ENCODE data around the gene ZNF331. TPM values are rescaled to one million over a fixed set of nuclear protein-coding genes. Genes with fewer than 3 reads are reported as not detected.
"Not testable (repeated sequence)": the region's sequence is repeated elsewhere in the genome, so short reads cannot be mapped to it uniquely, and the experiment has no call there.

The ZNF331 gene
- 14.7 TPM for total RNA-seq (2013)
- polyA plus RNA-seq (10 to 100 TPM in 1 of 3 donors, 1 to 10 TPM in 2; 6.6 to 42.4 (median 9.5) TPM), polyA minus RNA-seq (12.5 and 82.6 TPM in 2 replicates), total RNA-seq (7.6 to 169 (median 51.3) reads per million in 11 experiments)

DNA sequence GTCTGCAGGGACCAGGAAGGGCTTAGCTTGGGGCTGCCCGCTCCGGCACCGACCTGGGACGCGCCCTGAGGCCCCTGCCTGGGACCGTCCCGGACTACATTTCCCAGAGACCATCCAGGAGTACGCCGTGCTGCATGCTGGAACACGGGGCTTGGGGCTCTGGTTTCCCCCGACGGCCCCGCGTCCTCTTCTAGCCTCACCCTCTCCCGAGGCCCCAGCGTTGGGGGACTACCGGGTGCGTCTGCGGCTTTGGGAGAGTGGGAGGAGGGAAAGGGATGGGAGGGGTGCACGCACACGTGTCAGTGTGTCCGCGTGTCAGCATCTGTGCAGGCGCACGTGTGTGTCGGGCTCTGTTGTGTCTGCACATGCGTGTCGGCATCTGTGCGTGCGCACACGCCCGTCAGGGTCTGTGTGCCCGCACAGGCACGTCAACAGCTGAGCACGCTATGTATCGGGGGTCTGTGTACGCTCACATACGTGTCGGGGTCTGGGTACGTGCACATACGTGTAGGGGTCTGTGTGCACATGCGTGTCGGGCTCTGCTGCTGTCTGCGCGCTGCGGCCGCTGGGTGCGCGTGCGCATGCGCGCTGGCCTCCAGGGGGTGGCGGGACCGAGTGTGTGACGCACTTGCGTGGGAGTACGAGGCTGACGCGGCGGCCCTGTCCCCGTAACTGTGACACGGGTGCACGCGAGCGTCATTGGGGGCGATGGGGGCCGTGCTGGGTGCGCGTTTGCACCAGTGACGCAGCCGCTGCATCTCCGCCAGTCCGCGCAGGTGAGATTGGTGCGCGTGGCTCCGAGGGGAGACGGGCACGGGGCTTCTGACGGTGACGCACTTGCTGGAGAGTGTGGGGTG, at the start of gene ZNF331:
Gene ZNF331, plus strand, starts transcription at position 625 of the 857 bp plus-strand sequence. CDS start 31,232 bp downstream, outside the sequence.
- Histone ChIP-seq H3K4me2 (replicated peaks; ENCODE audit: extremely low read depth, low read length, poor library complexity, severe bottlenecking) (peak within 1 kb of the TSS; percentile 69), H4K20me1 (ENCODE audit: insufficient read depth, low read length) (no peaks in the 10 kb centered on the region), H3K79me2 (ENCODE audit: insufficient read depth, low read length) (no peaks in the 10 kb centered on the region), H3K27ac (ENCODE audit: low read depth in 1 of 2, low read length in 2 of 2) (peak within 1 kb of the TSS; percentile 61 to 89), H3K36me3 (replicated peaks in 1 of 2; ENCODE audit: control insufficient read depth in 1 of 2, insufficient read depth in 2 of 2, low read length in 2 of 2) (peaks cover 0 to 11% of the 10 kb centered on the region in 2 donors), H3K4me3 (replicated peaks in 1 of 3; ENCODE audit: low read depth in 2 of 3, low read length in 3 of 3) (peak within 1 kb of the TSS; percentile 57 to 75 (median 74)), H3K27me3 (ENCODE audit: control insufficient read depth in 2 of 2, insufficient read depth in 2 of 2, low read length in 2 of 2) (no peaks in the 10 kb centered on the region), H3K9me3 (replicated peaks in 1 of 2; ENCODE audit: control insufficient read depth in 1 of 2, insufficient read depth in 1 of 2, low read length in 2 of 2) (peaks cover 7 to 20% of the 10 kb centered on the region in 2 donors), H3K4me1 (ENCODE audit: control insufficient read depth in 1 of 2, insufficient read depth in 2 of 2, low read length in 2 of 2) (peaks cover 8 to 9% of the 10 kb centered on the region in 2 donors), H2AFZ (ENCODE audit: insufficient read depth, low read depth, low read length, poor library complexity, severe bottlenecking) (peak within 1 kb of the TSS; percentile 70), H3K9ac (ENCODE audit: insufficient read depth, low read length, poor library complexity, severe bottlenecking) (peak within 1 kb of the TSS; percentile 80)
- Mint-ChIP-seq H3K27ac (peak within 1 kb of the TSS; percentile 90 to 97 (median 94)), H3K4me1 (peaks cover 7% of the 10 kb centered on the region), H3K4me3 (peak within 1 kb of the TSS; percentile 89 to 91), H3K9me3 (peaks cover 10 to 17% (median 13%) of the 10 kb centered on the region in 7 donors), H3K27me3 (ENCODE audit: low read depth in 3 of 3) (peaks cover 0 to 3% (median 0%) of the 10 kb centered on the region in 3 donors), H3K36me3 (peaks cover 20 to 29% of the 10 kb centered on the region in 2 donors)
- 35% methylated on average over 70 of the region's 81 CpGs for WGBS (ENCODE audit: insufficient coverage)
- DNase-seq: peak; percentile 71 to 89 (median 86)
- TF ChIP-seq, protein P1, sequence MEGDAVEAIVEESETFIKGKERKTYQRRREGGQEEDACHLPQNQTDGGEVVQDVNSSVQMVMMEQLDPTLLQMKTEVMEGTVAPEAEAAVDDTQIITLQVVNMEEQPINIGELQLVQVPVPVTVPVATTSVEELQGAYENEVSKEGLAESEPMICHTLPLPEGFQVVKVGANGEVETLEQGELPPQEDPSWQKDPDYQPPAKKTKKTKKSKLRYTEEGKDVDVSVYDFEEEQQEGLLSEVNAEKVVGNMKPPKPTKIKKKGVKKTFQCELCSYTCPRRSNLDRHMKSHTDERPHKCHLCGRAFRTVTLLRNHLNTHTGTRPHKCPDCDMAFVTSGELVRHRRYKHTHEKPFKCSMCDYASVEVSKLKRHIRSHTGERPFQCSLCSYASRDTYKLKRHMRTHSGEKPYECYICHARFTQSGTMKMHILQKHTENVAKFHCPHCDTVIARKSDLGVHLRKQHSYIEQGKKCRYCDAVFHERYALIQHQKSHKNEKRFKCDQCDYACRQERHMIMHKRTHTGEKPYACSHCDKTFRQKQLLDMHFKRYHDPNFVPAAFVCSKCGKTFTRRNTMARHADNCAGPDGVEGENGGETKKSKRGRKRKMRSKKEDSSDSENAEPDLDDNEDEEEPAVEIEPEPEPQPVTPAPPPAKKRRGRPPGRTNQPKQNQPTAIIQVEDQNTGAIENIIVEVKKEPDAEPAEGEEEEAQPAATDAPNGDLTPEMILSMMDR (IDR thresholded peaks at IDR 0.05): peak; percentile 12
- intact Hi-C loops (cut with micrococcal nuclease): no loop called here

DNA sequence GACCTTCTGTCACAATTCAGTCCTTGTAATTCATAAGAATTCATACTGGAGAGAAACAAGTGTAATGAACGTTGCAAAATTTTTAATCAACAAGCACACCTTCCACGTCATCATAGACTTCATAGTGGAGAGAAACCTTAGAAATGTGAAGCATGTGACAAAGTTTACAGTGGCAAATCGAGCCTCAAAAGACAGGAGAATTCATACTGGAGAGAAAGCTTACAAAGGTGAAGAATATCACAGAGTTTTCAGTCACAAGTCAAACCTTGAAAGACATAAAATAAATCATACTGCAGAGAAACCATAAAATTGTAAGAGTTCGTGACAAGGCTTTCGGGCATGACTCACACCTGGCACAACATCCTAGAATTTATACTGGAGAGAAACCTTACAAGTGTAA, 45.8 kb upstream of the ZNF331 start:
- Mint-ChIP-seq H3K4me1 (no peaks in the 10 kb centered on the region), H3K9me3 (peaks cover 57 to 98% (median 93%) of the 10 kb centered on the region in 7 donors), H3K36me3 (peaks cover 33 to 59% of the 10 kb centered on the region in 2 donors), H3K27me3 (ENCODE audit: low read depth in 3 of 3) (no peaks in the 10 kb centered on the region), H3K27ac (no peak overlapping the region), H3K4me3 (no peak overlapping the region)
- intact Hi-C loops (cut with micrococcal nuclease): no loop called here
- Histone ChIP-seq H3K9ac (ENCODE audit: insufficient read depth, low read length, poor library complexity, severe bottlenecking) (no peak overlapping the region), H3K36me3 (replicated peaks in 1 of 2; ENCODE audit: control insufficient read depth in 1 of 2, insufficient read depth in 2 of 2, low read length in 2 of 2) (peaks cover 36 to 66% of the 10 kb centered on the region in 2 donors), H2AFZ (ENCODE audit: insufficient read depth, low read depth, low read length, poor library complexity, severe bottlenecking) (no peak overlapping the region), H3K4me1 (ENCODE audit: control insufficient read depth in 1 of 2, insufficient read depth in 2 of 2, low read length in 2 of 2) (no peaks in the 10 kb centered on the region), H3K4me2 (replicated peaks; ENCODE audit: extremely low read depth, low read length, poor library complexity, severe bottlenecking) (no peak overlapping the region), H3K79me2 (ENCODE audit: insufficient read depth, low read length) (no peaks in the 10 kb centered on the region), H3K27ac (ENCODE audit: low read depth in 1 of 2, low read length in 2 of 2) (no peak overlapping the region), H3K4me3 (replicated peaks in 1 of 3; ENCODE audit: low read depth in 2 of 3, low read length in 3 of 3) (no peak overlapping the region), H3K27me3 (ENCODE audit: control insufficient read depth in 2 of 2, insufficient read depth in 2 of 2, low read length in 2 of 2) (no peaks in the 10 kb centered on the region), H3K9me3 (replicated peaks in 1 of 2; ENCODE audit: control insufficient read depth in 1 of 2, insufficient read depth in 1 of 2, low read length in 2 of 2) (peaks cover 63 to 100% of the 10 kb centered on the region in 2 donors), H4K20me1 (ENCODE audit: insufficient read depth, low read length) (no peaks in the 10 kb centered on the region)
- TF ChIP-seq, protein P1 (IDR thresholded peaks at IDR 0.05): no peak
- no peak for DNase-seq
- no CpG with 5 or more reads among the region's 5 CpGs for WGBS (ENCODE audit: insufficient coverage)

DNA sequence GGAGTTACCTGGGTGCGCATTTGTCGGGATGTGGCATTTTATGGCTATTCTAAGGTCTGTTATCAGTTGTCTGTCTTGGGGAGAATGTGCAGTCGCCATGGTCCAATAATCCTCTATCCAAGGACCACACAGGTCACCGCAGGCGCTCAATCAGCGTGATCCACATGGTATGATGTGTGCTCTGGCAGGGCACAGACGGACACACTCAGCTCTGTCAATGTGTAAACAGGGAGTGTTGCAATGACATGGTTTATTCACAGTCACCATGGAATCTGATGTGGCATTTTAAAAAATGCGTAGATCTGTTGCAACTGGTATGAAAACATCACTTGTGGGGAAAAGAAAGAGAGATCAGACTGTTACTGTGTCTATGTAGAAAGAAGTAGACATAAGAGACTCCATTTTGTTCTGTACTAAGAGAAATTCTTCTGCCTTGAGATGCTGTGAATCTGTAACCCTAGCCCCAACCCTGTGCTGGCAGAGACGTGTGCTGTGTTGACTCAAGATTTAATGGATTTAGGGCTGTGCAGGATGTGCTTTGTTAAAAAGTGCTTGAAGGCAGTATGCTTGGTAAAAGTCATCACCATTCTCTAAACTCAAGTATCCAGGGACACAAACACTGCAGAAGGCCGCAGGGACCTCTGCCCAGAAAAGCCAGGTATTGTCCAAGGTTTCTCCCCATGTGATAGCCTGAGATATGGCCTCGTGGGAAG, 40.5 kb upstream of the ZNF331 start:
- DNase-seq; intact Hi-C loops (cut with micrococcal nuclease); H2AFZ ChIP-seq (ENCODE audit: insufficient read depth, low read depth, low read length, poor library complexity, severe bottlenecking); H4K20me1 ChIP-seq (ENCODE audit: insufficient read depth, low read length); H3K79me2 ChIP-seq (ENCODE audit: insufficient read depth, low read length); H3K4me3 ChIP-seq (replicated peaks in 1 of 3; ENCODE audit: low read depth in 2 of 3, low read length in 3 of 3); H3K4me1 Mint-ChIP-seq; H3K27me3 Mint-ChIP-seq (ENCODE audit: low read depth in 3 of 3); H3K9ac ChIP-seq (ENCODE audit: insufficient read depth, low read length, poor library complexity, severe bottlenecking); H3K4me2 ChIP-seq (replicated peaks; ENCODE audit: extremely low read depth, low read length, poor library complexity, severe bottlenecking); H3K4me1 ChIP-seq (ENCODE audit: control insufficient read depth in 1 of 2, insufficient read depth in 2 of 2, low read length in 2 of 2); H3K27ac ChIP-seq (ENCODE audit: low read depth in 1 of 2, low read length in 2 of 2); H3K27me3 ChIP-seq (ENCODE audit: control insufficient read depth in 2 of 2, insufficient read depth in 2 of 2, low read length in 2 of 2): not testable (repeated sequence)
- Mint-ChIP-seq H3K4me3 (peak overlapping the region in 1 of 2 donors; percentile 48), H3K36me3 (peaks cover 0 to 14% of the 10 kb centered on the region in 2 donors), H3K9me3 (peaks cover 35 to 85% (median 70%) of the 10 kb centered on the region in 7 donors), H3K27ac (peak overlapping the region in 1 of 7 donors; percentile 53)
- H3K36me3 ChIP-seq (replicated peaks in 1 of 2; ENCODE audit: control insufficient read depth in 1 of 2, insufficient read depth in 2 of 2, low read length in 2 of 2): peaks cover 0 to 12% of the 10 kb centered on the region in 2 donors
- H3K9me3 ChIP-seq (replicated peaks in 1 of 2; ENCODE audit: control insufficient read depth in 1 of 2, insufficient read depth in 1 of 2, low read length in 2 of 2): peaks cover 53 to 54% of the 10 kb centered on the region in 2 donors
- 0% methylated on average over 1 of the region's 11 CpGs for WGBS (ENCODE audit: insufficient coverage)

Data from CD14-positive monocyte (primary cell).